GM10847 (cell line): ENCODE results near the gene SAPCD1.

ENCODE experiments used
- POLR2A ChIP-seq: IDR thresholded peaks from 2 replicates; pipeline ENCODE4 v1.6.1; 2011; ENCODE audit not compliant: insufficient read length; ENCODE audit errors: extremely low read depth

SAPCD1 gene

DNA sequence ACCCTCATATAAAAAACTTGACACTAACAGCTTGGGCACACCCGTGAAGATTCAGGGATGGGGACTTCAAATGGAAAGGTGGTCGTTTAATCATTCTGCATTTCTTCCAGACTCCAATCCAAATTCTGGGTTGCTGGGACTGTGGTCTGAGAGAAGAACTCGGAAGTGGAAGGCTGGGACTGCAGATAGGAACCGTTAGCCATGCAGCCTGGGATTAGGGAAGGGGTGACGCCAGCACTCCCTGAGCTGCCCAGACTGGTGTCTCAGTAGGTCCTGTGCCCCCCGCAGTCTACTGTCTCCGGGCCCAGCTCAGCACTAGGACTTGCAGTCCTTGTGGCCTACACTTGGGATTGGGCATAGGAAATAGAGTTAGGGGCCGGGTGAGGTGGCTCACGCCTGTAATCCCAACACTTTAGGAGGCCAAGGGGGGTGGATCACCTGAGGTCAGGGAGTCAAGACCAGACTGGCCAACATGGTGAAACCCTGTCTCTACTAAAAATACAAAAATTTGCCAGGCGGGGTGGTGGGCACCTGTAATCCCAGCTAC, 25.6 kb upstream of the SAPCD1 start:
- no peak for TF ChIP-seq POLR2A

- TF ChIP-seq POLR2A, result no peak
Observed at GRCh38 chr6:31737315-31737990, 25.0 kb upstream of the SAPCD1 start.

DNA sequence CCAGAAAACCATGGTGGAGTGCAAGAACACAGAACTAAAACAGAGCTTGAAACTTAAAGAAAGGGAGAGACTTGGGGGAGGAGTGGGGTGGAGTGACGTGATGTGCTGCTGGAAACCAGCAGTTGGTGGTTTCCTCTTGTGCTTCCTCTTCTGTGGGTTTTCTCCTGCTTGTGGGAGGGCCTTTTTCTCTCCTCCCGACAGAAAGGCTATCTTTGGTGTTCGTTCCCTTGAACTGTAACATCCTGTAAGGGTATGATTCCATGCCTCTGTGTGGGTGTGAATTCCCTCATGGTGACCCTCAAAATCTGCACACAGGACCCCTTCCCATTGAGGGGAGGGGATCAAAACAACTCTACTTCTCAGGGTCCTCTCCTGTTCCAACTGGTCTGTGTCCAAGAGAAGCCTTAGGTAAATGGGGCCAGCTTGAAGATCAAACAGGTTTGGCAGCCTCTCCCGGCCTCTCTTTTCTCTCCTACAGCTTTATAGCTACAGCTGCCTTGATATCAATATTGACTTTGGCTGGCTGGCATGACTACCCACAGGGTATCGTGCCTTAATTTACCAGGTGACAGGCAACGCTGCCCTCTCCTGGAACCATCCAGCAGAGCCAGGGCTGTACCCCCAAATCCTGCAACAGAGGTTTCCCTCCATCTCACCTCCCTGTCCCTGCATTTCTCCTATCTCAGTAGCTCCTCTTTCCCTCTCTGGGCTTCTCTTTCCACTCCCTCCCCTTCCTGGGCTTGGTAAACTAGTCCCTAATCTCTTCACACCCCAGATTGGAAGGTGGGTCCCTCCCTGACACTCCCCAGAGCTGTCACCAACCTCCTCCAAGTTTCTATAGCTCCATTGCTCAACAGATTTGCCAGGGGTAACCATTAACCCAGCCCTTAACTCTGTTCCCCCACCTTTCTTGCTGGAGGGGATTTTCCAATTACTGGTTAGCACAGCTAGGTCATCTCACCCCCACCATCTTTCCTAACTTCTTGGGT, 24.2 kb upstream of the SAPCD1 start:
- TF ChIP-seq POLR2A, result peak; percentile 19

DNA sequence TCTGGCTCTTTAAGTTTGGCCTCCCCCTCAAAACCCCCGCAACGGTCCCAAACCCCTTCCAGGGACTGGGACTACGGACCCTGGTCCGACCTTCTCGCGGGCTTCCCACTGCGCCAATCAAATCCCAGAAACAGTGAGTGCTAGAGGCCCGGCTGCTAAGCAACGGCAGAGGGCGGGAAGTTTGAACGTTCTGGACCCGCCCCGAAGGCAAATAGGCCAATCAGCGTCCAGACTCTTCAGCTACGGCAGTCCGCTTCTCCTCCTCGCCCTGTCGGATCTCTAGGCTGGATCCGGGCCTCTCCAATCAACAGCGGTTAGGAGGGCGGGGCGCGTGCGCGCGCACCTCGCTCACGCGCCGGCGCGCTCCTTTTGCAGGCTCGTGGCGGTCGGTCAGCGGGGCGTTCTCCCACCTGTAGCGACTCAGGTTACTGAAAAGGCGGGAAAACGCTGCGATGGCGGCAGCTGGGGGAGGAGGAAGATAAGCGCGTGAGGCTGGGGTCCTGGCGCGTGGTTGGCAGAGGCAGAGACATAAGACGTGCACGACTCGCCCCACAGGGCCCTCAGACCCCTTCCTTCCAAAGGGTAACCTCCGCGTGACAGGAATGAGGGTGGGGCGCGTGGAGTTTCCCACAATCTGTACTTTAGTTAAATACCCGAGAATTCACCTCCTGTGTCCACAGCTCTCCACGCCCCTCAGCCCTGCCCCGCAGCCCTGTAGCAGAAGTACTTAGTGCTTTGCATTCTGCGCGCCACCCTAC, 22.6 kb upstream of the SAPCD1 start, which contains the start of gene MSH5:
TSS of gene MSH5 (plus strand) at position 367 of the 758 bp plus-strand sequence. CDS start 462 bp downstream, outside the sequence.
- TF ChIP-seq POLR2A, result peak; percentile 19

GRCh38 chr6:31740397-31741223, 21.8 kb upstream of the SAPCD1 start:
- TF ChIP-seq POLR2A, result no peak

- no peak for TF ChIP-seq POLR2A
Observed at GRCh38 chr6:31741815-31742214, 20.6 kb upstream of the SAPCD1 start.

- TF ChIP-seq POLR2A, result no peak
Observed at GRCh38 chr6:31742894-31743293, 19.6 kb upstream of the SAPCD1 start.

- no peak for TF ChIP-seq POLR2A
Observed at GRCh38 chr6:31744422-31744821, 18.0 kb upstream of the SAPCD1 start.

DNA sequence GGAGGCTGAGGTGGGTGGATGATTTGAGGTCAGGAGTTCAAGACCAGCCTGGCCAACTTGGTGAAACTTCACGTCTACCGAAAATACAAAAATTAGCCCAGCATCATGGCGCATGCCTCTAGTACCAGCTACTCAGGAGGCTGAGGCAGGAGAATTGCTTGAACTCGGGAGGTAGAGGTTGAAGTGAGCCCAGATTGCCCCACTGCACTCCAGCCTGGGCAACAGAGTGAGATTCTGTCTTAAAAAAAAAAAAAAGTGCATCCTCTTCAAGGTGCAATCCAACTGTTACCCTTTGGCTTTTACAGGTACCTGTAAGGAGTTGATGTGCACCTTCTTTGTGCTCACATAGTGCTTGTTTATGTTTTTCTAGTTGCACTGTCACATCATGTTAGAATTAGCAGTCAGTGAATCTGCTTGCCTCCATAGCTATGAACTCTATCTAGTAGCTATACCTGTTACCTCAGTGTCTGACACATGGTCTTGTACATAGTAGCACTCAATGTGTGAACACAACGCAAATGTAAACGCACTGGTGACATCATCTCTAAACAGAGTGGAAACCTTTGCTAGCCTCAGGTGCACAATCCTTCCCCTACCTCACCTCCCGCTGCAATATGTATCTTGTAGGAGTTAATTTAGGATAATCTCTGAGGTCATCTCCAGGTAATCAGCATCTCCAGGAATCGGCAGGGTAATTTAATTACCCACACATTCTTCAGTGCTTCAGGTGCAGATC, 13.0 kb upstream of the SAPCD1 start:
- no peak for TF ChIP-seq POLR2A

- no peak for TF ChIP-seq POLR2A
Observed at GRCh38 chr6:31750411-31751022, 11.9 kb upstream of the SAPCD1 start.

GRCh38 chr6:31752739-31753319, 9.6 kb upstream of the SAPCD1 start:
- no peak for TF ChIP-seq POLR2A

- no peak for TF ChIP-seq POLR2A
Observed at GRCh38 chr6:31758281-31758680, 4.2 kb upstream of the SAPCD1 start.

- no peak for TF ChIP-seq POLR2A
Observed at GRCh38 chr6:31760790-31761189, 1.7 kb upstream of the SAPCD1 start.

GRCh38 chr6:31761343-31761742, 1.1 kb upstream of the SAPCD1 start:
- no peak for TF ChIP-seq POLR2A
